Anterior cingulate cortex (tissue), 58 donors: ENCODE results near the gene LAPTM4A.
"Not testable (repeated sequence)": the region's sequence is repeated elsewhere in the genome, so short reads cannot be mapped to it uniquely, and the experiment has no call there.

ENCODE experiments used
- DNase-seq, 58 donors: peaks; one replicate each; lab custom pipeline; 2025; lab: John Stamatoyannopoulos, UW

The LAPTM4A gene

GRCh38 chr2:20051532-20052228, at the start of gene LAPTM4A:
Gene LAPTM4A (minus strand): TSS chr2:20051628. CDS start chr2:20051520, 108 bp downstream.
- DNase-seq: peak; percentile 89 to 100 (median 98)

- no peak for DNase-seq
Observed at GRCh38 chr2:20100711-20101110, 49.3 kb upstream of the LAPTM4A start.

GRCh38 chr2:20099780-20100179, 48.4 kb upstream of the LAPTM4A start:
- DNase-seq: no peak

GRCh38 chr2:20097889-20098714, 46.7 kb upstream of the LAPTM4A start:
- peak in 55 of 58 donors; percentile 3 to 84 (median 50) for DNase-seq

GRCh38 chr2:20095469-20095868, 44.0 kb upstream of the LAPTM4A start:
- no peak for DNase-seq

- DNase-seq: no peak
Observed at GRCh38 chr2:20094955-20095354, 43.5 kb upstream of the LAPTM4A start.

- no peak for DNase-seq
Observed at GRCh38 chr2:20094142-20094755, 42.8 kb upstream of the LAPTM4A start.

GRCh38 chr2:20093263-20094141, 42.1 kb upstream of the LAPTM4A start:
- DNase-seq: peak in 3 of 58 donors; percentile 5 to 7 (median 5)

- no peak for DNase-seq
Observed at GRCh38 chr2:20092901-20093235, 41.4 kb upstream of the LAPTM4A start.

- DNase-seq: no peak
Observed at GRCh38 chr2:20092226-20092900, 40.9 kb upstream of the LAPTM4A start.

- DNase-seq: no peak
Observed at GRCh38 chr2:20091305-20091991, 40.0 kb upstream of the LAPTM4A start.

- no peak for DNase-seq
Observed at GRCh38 chr2:20089715-20090464, 38.5 kb upstream of the LAPTM4A start.

GRCh38 chr2:20085909-20086308, 34.5 kb upstream of the LAPTM4A start:
- DNase-seq: not testable (repeated sequence)

- not testable (repeated sequence) for DNase-seq
Observed at GRCh38 chr2:20082812-20083211, 31.4 kb upstream of the LAPTM4A start.

GRCh38 chr2:20081841-20082240, 30.4 kb upstream of the LAPTM4A start:
- DNase-seq: no peak

- no peak for DNase-seq
Observed at GRCh38 chr2:20080839-20081415, 29.5 kb upstream of the LAPTM4A start.

- DNase-seq: no peak
Observed at GRCh38 chr2:20080428-20080827, 29.0 kb upstream of the LAPTM4A start.

GRCh38 chr2:20079546-20080115, 28.2 kb upstream of the LAPTM4A start:
- DNase-seq: no peak
